ENCODE data around the gene USP46. TPM values are rescaled to one million over a fixed set of nuclear protein-coding genes. Genes with fewer than 3 reads are reported as not detected.

The USP46 gene
- total RNA-seq, 2 donors from 2014 or later = 19.1 to 28.0 TPM

GRCh38 chr4:52661966-52662690 lies 3.0 kb upstream of the USP46 start:
- Histone ChIP-seq H3K27me3 (no peaks in the 10 kb centered on the region), H3K36me3 (no peaks in the 10 kb centered on the region), H3K4me3 (no peak overlapping the region), H3K9me3 (no peaks in the 10 kb centered on the region), H3K4me1 (peaks cover 0 to 44% of the 10 kb centered on the region in 2 donors), H3K27ac (peak overlapping the region; percentile 19 to 100)
- TF ChIP-seq CTCF (IDR thresholded peaks at IDR 0.05) = no peak
- DNase-seq (ENCODE audit: low spot score) = no peak

- TF ChIP-seq CTCF (IDR thresholded peaks at IDR 0.05) = no peak
- no peaks in the 10 kb centered on the region for H3K9me3 ChIP-seq
- DNase-seq (ENCODE audit: low spot score) = no peak
- peak overlapping the region; percentile 93 to 100 for H3K27ac ChIP-seq
- no peaks in the 10 kb centered on the region for H3K27me3 ChIP-seq
- no peak overlapping the region for H3K4me3 ChIP-seq
- no peaks in the 10 kb centered on the region for H3K36me3 ChIP-seq
- peaks cover 0 to 55% of the 10 kb centered on the region in 2 donors for H3K4me1 ChIP-seq
Observed at GRCh38 chr4:52660643-52661042, 1.5 kb upstream of the USP46 start.

GRCh38 chr4:52659722-52660261 lies 691 bp upstream of the USP46 start:
- Histone ChIP-seq H3K4me1 (peaks cover 0 to 64% of the 10 kb centered on the region in 2 donors), H3K27ac (peak overlapping the region; percentile 93 to 100), H3K9me3 (no peaks in the 10 kb centered on the region), H3K4me3 (peak overlapping the region; percentile 68 to 90), H3K36me3 (no peaks in the 10 kb centered on the region), H3K27me3 (no peaks in the 10 kb centered on the region)
- no peak for TF ChIP-seq CTCF (IDR thresholded peaks at IDR 0.05)
- DNase-seq (ENCODE audit: low spot score) = peak; percentile 73

GRCh38 chr4:52658641-52659000 lies 480 bp downstream of the USP46 start:
- TF ChIP-seq CTCF (IDR thresholded peaks at IDR 0.05) = no peak
- peak overlapping the region; percentile 68 to 90 for H3K4me3 ChIP-seq
- H3K36me3 ChIP-seq = no peaks in the 10 kb centered on the region
- H3K27me3 ChIP-seq = no peaks in the 10 kb centered on the region
- peaks cover 0 to 66% of the 10 kb centered on the region in 2 donors for H3K4me1 ChIP-seq
- H3K9me3 ChIP-seq = no peaks in the 10 kb centered on the region
- DNase-seq (ENCODE audit: low spot score) = no peak
- H3K27ac ChIP-seq = peak overlapping the region; percentile 93 to 100

GRCh38 chr4:52657618-52658501 lies 1.2 kb downstream of the USP46 start:
- H3K27me3 ChIP-seq = no peaks in the 10 kb centered on the region
- no peaks in the 10 kb centered on the region for H3K36me3 ChIP-seq
- peak overlapping the region; percentile 93 to 100 for H3K27ac ChIP-seq
- H3K4me1 ChIP-seq = peaks cover 0 to 59% of the 10 kb centered on the region in 2 donors
- peak; percentile 62 for DNase-seq (ENCODE audit: low spot score)
- H3K4me3 ChIP-seq = peak overlapping the region; percentile 68 to 90
- no peaks in the 10 kb centered on the region for H3K9me3 ChIP-seq
- no peak for TF ChIP-seq CTCF (IDR thresholded peaks at IDR 0.05)
